Left kidney (tissue), 2 donors: ENCODE results near the gene ZNF773. TPM values are rescaled to one million over a fixed set of nuclear protein-coding genes. Genes with fewer than 3 reads are reported as not detected.

ENCODE experiments used
- DNase-seq: peaks from one replicate; pipeline ENCODE4 v3.0.0-alpha.2; 2013
- polyA plus RNA-seq: library from polyadenylated mRNA; unstranded; fragments of 120-200 nt; gene quantifications from one replicate; pipeline ENCODE4 v1.2.1, GENCODE V29; 2013; ENCODE audit not compliant: insufficient read length

Gene ZNF773
- polyA plus RNA-seq, 1 donor, result 16.6 TPM

DNA sequence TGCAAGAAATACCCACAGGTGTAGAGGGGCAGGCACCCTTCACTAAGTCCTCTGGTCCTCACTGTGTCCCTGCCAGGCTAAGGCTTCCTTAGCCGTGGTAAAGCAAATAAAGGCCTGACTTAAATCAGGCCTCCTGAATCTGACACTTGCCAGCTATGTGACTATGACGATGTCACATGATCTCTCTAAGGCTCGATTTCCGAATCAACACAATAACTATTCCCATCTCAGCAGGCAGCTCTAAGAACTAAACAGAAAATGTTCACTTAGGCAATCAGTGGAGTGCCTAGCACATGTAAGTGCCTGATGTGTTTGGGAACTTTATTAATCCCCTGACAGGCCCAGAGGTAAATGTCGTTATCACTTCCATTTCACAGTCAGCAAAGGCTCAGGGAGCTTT is 57.9 kb downstream of the ZNF773 start:
- no peak for DNase-seq

Other genes with a start within 250 kb of the ZNF773 start
- 3.9 TPM for gene ZNF460, start 219.5 kb upstream of the ZNF773 start, polyA plus RNA-seq
- 10.0 TPM for gene ZNF543, start 179.5 kb upstream of the ZNF773 start, polyA plus RNA-seq
- gene ZNF304, start 148.7 kb upstream of the ZNF773 start, polyA plus RNA-seq, result 20.0 TPM
- gene TRAPPC2B, start 136.4 kb upstream of the ZNF773 start, polyA plus RNA-seq, result 14.6 TPM
- gene ZNF547, start 136.4 kb upstream of the ZNF773 start, polyA plus RNA-seq, result 7.3 TPM
- gene ZNF548, start 110.1 kb upstream of the ZNF773 start, polyA plus RNA-seq, result 34.8 TPM
- 17.7 TPM for gene ZNF17, start 88.8 kb upstream of the ZNF773 start, polyA plus RNA-seq
- gene ZNF749, start 64.6 kb upstream of the ZNF773 start, polyA plus RNA-seq, result 15.2 TPM
- gene VN1R1, start 42.8 kb upstream of the ZNF773 start, polyA plus RNA-seq, result 7.6 TPM
- 27.2 TPM for gene ZNF772, start 22.4 kb upstream of the ZNF773 start, polyA plus RNA-seq
- 26.3 TPM for gene ZNF419, start 12.2 kb upstream of the ZNF773 start, polyA plus RNA-seq
- gene ZNF549, start 27.4 kb downstream of the ZNF773 start, polyA plus RNA-seq, result 20.9 TPM
- gene ZNF550, start 59.9 kb downstream of the ZNF773 start, polyA plus RNA-seq, result 22.9 TPM
- gene ZNF416, start 79.0 kb downstream of the ZNF773 start, polyA plus RNA-seq, result 9.3 TPM
- gene ZIK1, start 84.2 kb downstream of the ZNF773 start, polyA plus RNA-seq, result 24.8 TPM
- gene ZNF530, start 99.9 kb downstream of the ZNF773 start, polyA plus RNA-seq, result 7.2 TPM
- 31.3 TPM for gene ZNF134, start 114.3 kb downstream of the ZNF773 start, polyA plus RNA-seq
- gene ZNF211, start 133.2 kb downstream of the ZNF773 start, polyA plus RNA-seq, result 48.8 TPM
- 0.17 TPM for gene ZSCAN4, start 169.0 kb downstream of the ZNF773 start, polyA plus RNA-seq
- 20.3 TPM for gene ZNF551, start 182.0 kb downstream of the ZNF773 start, polyA plus RNA-seq
- gene ZNF154, start 209.3 kb downstream of the ZNF773 start, polyA plus RNA-seq, result 42.4 TPM
- gene ZNF671, start 227.7 kb downstream of the ZNF773 start, polyA plus RNA-seq, result 24.4 TPM
- 46.8 TPM for gene ZNF776, start 246.9 kb downstream of the ZNF773 start, polyA plus RNA-seq